ENCODE data around the gene EIF4EBP3.

EIF4EBP3 gene

DNA sequence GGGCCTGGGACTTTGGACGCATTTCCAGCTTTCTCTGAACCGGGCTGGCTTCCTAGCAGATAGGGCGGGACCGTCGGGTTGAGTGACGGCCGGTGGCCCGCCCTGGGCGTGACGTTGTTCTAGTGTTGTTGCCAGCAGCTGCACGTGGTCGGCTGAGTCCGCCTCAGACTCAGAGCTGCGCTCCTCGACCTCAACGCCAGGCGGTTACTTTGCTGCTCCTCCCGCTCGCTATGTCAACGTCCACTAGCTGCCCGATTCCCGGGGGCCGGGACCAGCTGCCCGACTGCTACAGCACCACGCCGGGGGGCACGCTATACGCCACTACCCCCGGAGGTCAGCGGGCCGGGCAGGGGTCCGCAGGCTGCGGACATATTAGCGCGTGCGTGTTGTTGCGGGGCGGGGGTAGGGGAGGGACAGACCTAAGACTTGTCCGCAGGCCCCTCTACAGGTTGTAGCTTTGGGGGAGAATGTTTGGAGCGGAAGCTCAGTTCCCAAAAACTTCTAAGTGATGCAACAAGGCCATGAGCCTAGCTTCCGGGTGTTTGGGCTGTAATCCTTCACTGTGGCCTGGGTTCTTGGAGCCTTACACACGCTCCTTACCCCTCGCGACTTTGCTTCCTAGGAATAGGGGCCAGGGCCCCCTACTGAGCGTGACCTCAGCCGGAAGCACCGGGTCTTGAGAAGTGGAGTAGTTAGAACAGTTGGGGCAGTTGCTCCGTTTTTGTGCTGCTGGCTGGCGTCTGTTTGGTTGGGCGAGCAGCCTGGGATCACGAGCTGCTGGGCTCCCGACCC, at the start of gene EIF4EBP3:
EIF4EBP3 (plus strand) TSS at position 155 of the 792 bp plus-strand sequence; CDS start at position 231, 76 bp downstream.
- peak; percentile 97 for DNase-seq (ENCODE audit: low spot score)

DNA sequence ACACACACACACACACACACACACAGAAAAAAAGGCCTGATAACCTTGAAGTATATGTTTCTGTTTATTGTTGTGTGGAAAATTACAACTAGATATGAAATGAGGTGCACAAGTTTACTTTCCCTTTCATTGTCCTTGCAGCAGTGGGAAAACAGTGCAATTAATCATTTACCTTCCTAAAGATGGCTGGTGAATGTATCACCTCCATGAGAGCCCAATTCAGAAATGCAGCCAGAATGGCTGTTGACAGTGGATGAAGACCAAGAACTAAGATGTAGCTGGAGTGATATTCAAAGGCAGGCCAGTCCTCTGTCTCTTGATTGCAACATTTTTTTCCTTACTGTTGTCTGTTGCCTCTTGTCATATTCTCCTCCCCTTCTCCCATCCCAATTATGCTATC, 49.6 kb upstream of the EIF4EBP3 start:
- no peak for DNase-seq (ENCODE audit: low spot score)

DNA sequence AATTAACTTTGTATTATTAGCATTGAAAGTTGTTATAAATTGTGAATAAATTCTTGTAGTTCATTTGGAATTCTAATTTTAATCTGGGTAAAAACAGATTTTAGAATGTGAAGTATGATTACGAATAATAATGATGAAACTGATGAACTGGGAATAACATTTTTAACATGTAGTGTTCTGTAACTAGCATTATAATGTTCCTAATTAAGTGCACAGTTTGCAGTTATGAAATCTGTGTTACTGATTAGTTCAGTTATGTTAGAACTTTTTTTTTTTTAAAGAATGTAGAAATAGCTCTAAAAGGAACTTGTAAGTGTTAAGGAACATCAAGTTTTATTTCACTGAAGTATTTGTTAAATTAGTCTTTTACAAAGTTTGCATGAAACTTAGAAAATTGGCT, 48.9 kb upstream of the EIF4EBP3 start:
- no peak for DNase-seq (ENCODE audit: low spot score)

DNA sequence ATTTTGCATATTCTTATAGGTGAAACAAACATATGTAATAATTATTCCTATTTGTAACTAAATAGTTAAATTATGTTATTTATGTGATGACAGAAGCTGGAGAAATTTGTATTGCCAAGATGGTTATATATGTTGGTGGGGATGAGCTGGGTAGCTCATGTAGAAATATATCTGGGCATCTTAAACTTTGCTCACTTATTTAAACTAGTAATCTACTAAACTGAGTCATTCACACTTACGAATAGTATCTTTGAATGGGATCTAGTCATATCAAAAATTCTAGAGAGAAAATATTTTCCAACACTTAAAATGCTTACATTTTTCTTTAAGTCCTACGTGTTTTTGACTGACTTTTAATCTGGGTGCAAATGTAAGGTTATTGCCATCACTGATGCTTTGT, 44.6 kb upstream of the EIF4EBP3 start:
- DNase-seq (ENCODE audit: low spot score): no peak

DNA sequence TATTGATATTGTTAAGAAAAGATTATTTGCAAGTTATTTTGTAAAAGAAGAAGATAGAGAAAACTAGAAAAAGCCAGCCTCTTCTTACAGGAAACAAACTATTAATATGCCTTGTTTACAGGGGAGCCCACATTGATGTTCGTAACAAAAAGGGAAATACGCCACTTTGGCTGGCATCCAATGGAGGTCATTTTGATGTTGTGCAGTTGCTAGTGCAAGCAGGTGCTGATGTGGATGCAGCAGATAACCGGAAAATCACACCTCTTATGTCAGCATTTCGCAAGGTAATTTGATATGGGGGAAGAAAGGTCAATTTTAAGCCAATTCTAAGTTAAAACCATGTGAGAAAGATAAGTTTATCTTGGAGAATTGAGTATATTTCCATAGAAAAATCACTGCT, 37.6 kb upstream of the EIF4EBP3 start:
- DNase-seq (ENCODE audit: low spot score): no peak

DNA sequence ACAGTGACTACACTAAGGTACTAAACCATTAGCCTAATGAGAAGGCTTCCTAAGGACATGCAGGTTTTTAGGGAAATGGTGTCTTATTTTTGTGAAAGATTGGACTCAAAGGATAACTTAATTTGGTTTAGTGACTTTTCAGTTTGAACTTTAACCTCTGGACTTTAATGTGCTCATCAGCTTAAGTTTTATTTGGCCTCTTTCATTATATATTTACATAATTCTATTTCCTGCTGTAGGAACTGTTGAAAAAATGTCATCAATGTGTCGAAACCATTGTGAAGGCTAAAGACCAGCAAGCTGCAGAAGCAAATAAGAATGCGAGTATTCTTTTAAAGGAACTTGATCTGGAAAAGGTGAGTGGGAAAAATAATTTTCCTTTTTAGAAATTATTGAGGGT, 34.3 kb upstream of the EIF4EBP3 start:
- DNase-seq (ENCODE audit: low spot score): no peak

DNA sequence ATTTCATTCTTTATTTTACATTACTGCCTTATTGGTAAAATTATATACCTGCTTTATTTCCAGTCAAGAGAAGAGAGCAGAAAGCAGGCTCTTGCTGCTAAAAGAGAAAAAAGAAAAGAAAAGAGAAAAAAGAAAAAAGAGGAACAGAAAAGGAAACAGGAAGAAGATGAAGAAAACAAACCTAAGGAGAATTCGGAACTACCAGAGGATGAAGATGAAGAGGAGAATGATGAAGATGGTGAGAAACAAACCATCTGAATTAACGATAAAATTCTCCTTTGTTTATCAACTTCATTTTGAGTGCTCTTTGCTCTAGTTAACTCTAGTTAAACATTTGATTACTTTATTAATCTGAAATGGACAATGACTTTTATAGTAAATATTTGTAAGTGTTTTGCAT, 23.5 kb upstream of the EIF4EBP3 start:
- no peak for DNase-seq (ENCODE audit: low spot score)

DNA sequence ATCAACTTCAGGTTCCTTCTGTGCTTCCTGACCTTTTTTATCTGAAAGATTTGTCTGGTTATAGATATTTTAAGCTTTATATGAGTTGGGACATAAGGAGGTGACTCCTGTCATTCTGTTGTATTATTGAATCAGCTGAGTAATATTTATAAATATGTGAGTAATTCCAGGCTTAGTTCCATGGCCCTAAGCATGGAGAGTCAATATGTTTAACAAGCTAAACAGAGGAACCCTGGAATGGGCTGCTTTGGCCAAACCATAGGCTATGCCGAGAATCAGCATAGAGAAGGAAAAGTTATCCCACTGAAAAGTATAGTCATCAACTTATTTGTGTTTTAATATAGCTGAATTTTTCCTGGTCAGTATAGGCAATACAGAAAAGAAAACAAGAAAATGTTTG, 7.2 kb upstream of the EIF4EBP3 start:
- no peak for DNase-seq (ENCODE audit: low spot score)

DNA sequence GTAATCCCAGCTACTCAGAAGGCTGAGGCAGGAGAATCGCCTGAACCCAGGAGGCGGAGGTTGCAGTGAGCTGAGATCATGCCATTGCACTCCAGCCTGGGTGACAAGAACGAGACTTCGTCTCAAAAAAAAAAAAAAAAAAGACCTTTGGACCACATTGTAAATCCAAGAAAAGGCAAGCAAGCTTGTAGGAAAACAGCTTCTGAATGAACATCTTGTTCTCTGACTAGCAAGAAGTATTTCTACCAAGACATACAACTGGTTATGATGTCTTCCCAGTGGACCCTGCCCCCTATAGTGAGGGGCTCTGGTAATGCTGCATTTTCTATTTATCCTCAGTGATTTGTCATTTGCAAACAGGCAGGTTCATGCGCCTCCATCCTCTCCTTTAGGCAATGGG, 4.5 kb upstream of the EIF4EBP3 start:
- DNase-seq (ENCODE audit: low spot score): no peak

DNA sequence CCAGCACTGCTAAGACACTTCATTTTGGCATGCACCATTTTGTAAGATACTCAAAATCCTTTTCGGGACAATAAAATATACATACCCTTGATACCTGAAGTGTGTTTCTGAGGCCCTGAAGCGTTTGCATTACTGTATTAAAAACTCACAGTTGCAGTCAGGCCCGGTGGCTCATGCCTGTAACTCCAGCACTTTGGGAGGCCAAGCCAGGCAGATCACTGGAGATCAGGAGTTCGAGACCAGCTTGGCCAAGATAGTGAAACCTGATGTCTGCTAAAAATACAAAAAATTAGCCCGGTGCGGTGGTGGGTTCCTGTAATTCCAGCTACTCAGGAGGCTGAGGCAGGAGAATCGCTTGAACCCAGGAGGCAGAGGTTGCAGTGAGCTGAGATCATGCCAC, 2.5 kb upstream of the EIF4EBP3 start:
- DNase-seq (ENCODE audit: low spot score): no peak

DNA sequence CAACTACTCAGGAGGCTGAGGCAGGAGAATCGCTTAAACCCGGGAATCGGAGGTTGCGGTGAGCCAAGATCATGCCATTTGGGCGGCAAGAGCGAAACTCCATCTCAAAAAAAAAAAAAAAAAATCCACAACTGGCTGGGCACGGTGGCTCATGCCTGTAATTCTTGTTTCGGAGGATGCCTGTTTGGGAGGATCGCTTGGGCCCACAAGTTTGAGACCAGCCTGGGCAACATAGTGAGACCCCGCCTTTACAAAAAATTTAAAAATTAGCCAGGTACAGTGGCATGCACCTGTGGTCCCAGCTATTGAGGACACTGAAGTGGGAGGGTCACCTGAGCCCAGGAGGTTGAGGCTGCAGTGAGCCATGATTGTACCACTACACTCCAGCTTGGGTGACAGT, 1.9 kb upstream of the EIF4EBP3 start:
- no peak for DNase-seq (ENCODE audit: low spot score)

DNA sequence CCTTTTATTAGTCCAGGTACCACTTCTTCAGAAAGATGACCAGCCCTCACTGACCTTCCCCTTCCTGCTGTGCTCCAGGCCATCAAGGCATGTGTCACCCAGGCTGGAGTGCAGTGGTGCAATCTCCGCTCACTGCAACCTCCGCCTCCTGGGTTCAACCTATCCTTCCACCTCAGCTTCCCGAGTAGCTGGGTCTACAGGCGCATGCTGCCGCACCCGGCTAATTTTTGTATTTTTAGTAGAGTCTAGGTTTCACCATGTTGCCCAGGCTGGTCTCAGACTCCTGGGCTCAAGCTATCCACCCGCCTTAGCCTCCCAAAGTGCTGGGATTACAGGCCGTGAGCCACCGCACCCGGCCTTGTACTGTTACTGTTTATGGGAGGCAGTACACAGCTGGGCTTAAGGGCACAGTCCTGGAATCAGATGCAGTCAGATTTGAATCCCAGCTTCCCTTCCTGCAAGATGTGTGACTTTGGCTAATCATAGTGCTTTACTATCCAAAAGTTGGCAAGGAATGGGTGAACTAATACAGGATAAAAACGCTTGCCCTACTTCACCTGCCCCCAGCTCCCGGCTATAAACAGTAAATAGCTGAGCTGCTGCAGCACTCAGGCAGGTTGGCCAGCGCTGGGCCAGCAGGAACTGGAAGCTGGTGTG, 483 bp upstream of the EIF4EBP3 start:
- no peak for DNase-seq (ENCODE audit: low spot score)

DNA sequence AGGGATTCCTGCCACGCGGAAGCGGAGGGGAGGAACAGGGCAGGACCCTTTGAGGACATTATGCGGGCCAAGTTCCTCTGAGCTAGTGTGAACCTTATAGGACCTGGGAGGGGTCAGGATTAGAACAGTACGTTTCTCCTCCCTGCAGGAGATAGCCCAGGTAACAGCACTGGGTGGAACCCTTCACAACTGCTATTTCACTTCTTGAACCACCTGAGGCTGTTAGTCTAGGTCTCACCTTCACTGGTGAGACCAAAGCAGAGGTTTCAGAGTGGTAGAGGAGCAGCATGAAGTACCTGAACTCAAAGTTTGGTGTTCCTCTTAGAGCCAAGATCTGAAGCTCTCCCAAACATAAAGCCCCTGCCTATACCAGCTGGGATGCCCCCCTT, 832 bp downstream of the EIF4EBP3 start:
- DNase-seq (ENCODE audit: low spot score): no peak

DNA sequence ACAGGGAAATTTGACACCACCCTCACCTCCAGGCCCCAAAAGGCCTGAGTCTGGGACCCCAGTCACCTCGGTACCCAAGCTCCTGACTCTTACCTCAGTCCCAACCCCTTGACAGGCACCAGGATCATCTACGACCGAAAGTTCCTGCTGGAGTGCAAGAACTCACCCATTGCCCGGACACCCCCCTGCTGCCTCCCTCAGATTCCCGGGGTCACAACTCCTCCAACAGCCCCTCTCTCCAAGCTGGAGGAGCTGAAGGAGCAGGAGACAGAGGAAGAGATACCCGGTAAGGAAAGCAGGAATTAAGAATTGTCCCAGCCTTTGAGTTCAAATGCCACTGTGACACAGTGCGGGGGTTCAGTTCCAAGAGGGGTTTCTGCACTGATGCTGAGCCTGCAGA, 1.3 kb downstream of the EIF4EBP3 start:
- no peak for DNase-seq (ENCODE audit: low spot score)

DNA sequence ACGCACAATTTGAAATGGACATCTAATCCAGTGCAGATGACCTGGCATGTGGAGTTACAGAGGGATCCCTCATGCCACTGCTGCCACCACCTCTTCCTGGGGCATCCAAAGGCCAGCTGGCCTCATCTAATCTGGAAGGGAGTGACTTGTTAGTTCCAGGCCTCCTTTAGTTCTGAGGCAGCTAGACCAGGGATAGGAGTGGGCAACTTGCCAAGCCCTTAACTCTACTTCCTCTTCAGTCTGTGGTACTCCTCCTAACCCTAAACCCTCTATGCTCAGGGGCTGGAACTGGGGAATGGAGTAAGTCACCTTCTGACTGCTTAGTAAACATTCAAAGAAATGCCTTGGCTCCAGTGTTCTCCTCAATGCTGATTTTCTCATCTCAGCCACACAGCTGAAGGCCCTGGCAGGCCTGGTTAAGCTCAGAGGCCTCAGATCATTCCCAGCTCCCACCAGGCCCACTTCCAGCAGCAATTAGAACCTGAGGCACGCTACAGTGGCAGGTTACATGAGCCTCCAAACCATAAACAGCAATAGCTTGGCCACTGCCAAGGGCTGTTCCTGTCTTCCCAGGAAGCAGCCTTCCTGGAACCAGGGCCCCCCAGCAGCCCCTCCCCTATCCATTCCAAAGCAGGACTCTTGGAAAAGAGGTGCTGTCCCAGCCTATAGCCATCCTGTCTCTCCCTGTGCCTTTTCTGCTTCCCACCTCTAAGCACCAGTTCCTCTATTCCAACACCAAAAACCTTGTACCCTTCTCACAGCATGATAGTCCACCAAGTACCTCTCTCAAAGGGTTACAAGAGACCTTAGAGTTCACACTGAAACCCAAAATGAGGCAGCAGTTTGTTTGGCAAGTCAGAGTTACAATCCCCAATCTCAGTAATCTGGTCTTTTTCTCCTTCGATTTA, 2.0 kb downstream of the EIF4EBP3 start:
- no peak for DNase-seq (ENCODE audit: low spot score)

DNA sequence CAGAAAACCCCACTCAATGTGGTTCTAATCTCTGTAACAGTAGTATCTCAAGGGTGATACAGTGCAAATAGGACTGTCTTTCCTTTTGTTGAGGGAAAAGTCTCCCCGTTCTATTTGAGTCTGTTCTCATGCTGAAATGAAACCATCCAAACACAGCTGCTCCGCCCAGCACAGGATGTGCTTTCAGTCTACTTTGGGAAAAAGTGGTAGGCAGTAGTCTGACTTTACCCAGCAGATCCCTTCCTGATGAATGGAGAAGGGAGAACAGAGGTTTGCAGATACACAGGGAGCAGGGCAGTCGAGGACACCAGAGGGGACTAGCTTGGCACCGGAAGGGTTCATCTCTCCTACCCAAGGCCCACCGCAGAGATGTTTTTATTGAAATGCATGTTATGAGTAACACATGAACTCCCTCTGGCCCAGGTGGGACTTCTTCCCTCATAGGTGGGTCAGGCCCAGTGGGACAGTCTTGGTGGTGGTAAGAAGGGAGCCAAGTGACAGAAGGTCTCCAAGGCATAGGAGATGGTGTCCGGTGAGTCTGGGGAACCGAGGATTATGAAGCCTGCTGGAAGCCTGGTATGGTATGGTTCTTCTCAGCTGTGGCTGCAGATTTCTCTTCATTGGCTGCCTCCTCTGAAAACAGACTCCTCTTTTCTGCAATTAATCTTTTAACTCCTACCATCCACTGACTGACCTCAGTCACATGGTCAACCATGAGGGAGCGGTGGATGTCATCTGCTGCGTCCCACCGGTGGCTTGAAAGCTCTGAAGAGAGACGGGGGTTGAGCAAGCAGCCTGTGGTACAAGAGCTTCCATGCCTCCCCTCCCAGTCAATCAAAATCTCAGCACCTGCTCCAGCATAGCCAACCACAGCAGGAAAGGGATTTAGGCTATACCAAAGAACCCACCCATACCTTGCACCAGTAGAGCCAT, 3.0 kb downstream of the EIF4EBP3 start:
- no peak for DNase-seq (ENCODE audit: low spot score)

DNA sequence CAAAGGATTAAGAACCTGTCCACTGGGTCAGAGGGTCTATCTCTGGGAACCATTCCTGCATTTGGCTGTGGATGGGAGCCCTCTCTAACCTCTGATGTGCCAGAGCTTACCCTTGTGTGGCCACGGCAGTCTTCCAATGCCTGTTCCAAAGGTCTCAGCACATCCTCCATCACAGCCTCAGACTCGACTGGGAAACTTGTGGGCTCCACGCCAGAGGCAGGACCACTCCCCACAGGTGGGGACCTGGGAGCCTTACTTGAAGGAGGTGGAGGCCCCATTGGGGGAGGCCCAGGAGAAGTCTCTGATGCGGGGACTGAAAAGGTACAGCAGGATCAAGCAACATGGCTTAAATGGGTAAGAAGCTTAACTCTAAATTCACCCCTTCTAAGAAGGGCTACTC, 4.4 kb downstream of the EIF4EBP3 start:
- DNase-seq (ENCODE audit: low spot score): no peak

DNA sequence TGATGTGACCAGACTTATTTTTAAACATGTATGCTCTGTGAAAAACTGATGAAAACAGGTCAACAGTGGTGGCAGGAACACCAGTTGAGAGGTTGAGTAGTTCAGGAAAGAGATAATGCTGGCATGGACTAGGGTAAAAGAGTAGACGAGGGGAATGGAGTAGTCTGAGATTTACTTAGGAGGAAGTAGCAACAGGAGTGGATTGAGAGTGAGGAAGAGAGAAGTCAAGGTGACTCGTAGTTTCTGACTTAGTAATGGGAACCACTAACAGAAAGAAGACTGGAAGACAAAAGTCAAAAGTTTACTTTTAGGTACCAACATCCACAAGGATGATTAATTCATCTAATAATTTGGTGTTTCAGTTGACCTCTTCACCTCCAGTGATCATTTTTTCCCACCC, 6.2 kb downstream of the EIF4EBP3 start:
- no peak for DNase-seq (ENCODE audit: low spot score)

DNA sequence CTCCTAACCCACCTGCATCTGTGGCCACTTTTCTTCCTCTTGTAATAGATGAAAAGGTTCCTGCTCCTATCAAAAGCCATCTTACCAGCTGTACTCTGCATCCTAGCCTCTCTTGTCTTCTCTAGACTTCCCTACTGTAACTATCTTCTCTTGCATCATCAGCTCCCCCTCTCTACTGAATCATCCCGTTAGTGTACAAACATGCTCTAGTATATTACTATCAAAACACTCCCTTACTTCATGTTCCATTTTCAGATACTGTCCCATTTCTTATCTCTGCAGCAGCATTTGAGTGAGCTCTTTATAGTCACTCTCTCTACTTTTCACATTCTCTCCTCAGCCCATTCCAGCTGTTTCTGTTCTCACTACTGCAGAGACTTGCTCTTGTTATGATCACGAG, 7.0 kb downstream of the EIF4EBP3 start:
- no peak for DNase-seq (ENCODE audit: low spot score)

DNA sequence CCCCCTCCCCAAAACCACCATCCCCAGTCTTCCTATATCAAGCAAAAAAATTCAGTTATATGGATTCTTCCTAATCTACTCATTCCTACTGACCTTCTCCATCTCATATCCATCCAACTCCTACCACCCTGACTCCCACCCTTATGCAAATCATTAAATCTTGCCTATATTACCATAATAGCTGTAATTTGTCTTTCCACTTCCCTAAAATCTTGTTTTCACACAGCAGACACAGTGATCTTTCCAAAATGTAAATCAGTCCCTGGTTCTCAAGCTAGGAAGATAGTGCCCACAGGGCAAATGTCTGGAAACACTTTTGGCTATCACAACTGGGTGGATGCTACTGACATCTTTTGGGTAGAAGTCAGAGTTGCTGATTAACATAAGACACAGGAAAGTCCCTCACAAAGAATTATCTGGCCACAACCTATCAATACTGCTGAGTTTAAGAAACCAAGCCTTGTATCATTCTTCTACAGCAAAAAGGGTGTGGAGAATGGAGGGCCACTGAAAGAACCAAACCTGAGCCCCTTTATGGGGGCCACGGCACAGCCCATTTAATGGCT, 8.4 kb downstream of the EIF4EBP3 start:
- no peak for DNase-seq (ENCODE audit: low spot score)

DNA sequence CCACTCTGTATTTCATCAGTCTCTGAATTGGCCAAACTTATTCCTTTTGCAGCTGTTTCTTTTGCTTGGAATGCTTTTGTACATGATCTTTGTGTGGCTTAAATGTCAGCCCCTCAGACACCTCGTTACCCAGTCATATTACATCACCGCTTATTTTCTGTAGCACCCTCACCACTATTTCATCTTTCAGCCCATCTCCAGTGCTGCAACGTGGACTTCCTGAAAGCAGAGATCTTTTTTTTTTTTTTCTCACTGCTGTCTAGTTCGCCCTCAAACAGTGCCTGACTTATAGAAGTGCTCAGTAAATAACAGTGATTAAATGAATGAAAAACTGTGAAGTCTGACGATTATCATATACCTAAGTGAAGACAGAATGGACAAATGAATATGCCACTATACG, 9.0 kb downstream of the EIF4EBP3 start:
- no peak for DNase-seq (ENCODE audit: low spot score)

All from ecto neural progenitor cell (in vitro differentiated cells).